Neural crest cell (in vitro differentiated cells): ENCODE data around the gene CFAP97D1. TPM values are rescaled to one million over a fixed set of nuclear protein-coding genes. Genes with fewer than 3 reads are reported as not detected.

Experiments
- DNase-seq: peaks from one replicate; pipeline ENCODE4 v3.0.0; 2021; ENCODE audit warnings: low read depth, mixed read lengths, low spot score
- H3K27ac Mint-ChIP-seq: one replicate; pipeline ENCODE4 v1.8.0; 2021; ENCODE audit warnings: mild to moderate bottlenecking, mixed read lengths; ENCODE audit not compliant: unreplicated experiment
- H3K27me3 Mint-ChIP-seq: 2 replicates; pipeline ENCODE4 v1.8.0; 2021; ENCODE audit warnings: low read depth, mild to moderate bottlenecking, mixed read lengths
- H3K36me3 Mint-ChIP-seq: 2 replicates; pipeline ENCODE4 v1.8.0; 2021; ENCODE audit warnings: low read depth, mild to moderate bottlenecking, mixed read lengths
- H3K4me1 Mint-ChIP-seq: 2 replicates; pipeline ENCODE4 v1.8.0; 2021; ENCODE audit warnings: mixed read lengths
- H3K4me3 Mint-ChIP-seq: one replicate; pipeline ENCODE4 v1.8.0; 2021; ENCODE audit warnings: mild to moderate bottlenecking, mixed read lengths
- H3K9me3 Mint-ChIP-seq: 2 replicates; pipeline ENCODE4 v1.8.0; 2021; ENCODE audit warnings: mixed read lengths
- CTCF ChIP-seq: fragments of 200-600 bp; sonication (generic); conservative IDR thresholded peaks from 2 replicates; pipeline ENCODE4 v1.5.0; 2021; ENCODE audit warnings: antibody characterized with exemption, mild to moderate bottlenecking
- total RNA-seq: library from RNA; stranded (reverse); gene quantifications from 2 replicates; pipeline ENCODE4 v1.2.1, GENCODE V29; 2021

CFAP97D1 gene
- total RNA-seq, 1 donor from 2014 or later = not detected

- Mint-ChIP-seq H3K4me3 (no peak overlapping the region), H3K36me3 (no peaks in the 10 kb centered on the region), H3K9me3 (no peaks in the 10 kb centered on the region), H3K27ac (no peak overlapping the region), H3K27me3 (peaks cover 5% of the 10 kb centered on the region), H3K4me1 (peaks cover 7% of the 10 kb centered on the region)
- DNase-seq = no peak
- TF ChIP-seq CTCF = no peak
Observed at GRCh38 chr17:43740541-43740940, 39.7 kb upstream of the CFAP97D1 start.

DNA sequence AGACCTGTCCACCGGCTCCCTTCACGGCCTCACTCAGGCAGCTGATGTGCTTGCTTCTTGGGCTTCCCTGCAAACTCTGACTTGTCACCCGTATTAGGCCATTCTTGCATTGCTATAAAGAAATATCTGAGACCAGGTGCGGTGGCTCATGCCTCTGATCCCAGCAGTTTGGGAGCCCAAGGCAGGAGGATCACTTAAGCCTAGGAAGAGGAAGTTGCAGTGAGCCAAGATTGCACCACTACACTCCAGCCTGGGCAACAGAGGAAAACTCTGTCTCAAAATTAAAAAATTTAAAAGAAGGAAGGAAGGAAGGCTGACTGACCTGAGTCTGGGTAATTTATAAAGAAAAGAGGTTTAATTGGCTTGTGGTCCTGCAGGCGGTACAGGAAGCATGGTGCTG lies 38.6 kb upstream of the CFAP97D1 start:
- Mint-ChIP-seq H3K27me3 (peaks cover 6% of the 10 kb centered on the region), H3K36me3 (no peaks in the 10 kb centered on the region), H3K4me3 (no peak overlapping the region), H3K27ac (no peak overlapping the region), H3K4me1 (peaks cover 9% of the 10 kb centered on the region), H3K9me3 (no peaks in the 10 kb centered on the region)
- no peak for DNase-seq
- no peak for TF ChIP-seq CTCF

DNA sequence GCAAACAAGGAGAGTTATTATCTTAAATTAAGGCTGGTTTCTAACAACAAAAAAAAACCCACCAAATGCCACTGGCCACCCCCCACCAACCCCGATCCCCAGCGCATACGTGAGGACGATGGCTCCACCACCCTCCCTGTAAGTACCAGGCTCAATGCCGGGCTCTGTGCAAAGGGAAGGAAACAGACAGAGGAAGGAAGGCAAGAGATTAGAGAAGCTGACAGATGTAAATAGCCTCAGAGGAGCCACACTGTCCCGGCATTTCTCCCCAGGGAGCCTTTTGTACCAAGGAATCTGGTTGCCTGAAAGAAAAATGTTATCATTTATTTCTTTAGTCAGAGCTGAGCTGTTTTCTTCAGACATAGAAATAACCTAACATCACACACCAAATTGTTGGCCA lies 34.7 kb upstream of the CFAP97D1 start:
- no peak for TF ChIP-seq CTCF
- Mint-ChIP-seq H3K4me3 (no peak overlapping the region), H3K27me3 (peaks cover 6% of the 10 kb centered on the region)

GRCh38 chr17:43750153-43750552 lies 30.1 kb upstream of the CFAP97D1 start:
- no peaks in the 10 kb centered on the region for H3K9me3 Mint-ChIP-seq

More for the DNA sequence above, 34.7 kb upstream of the CFAP97D1 start:
- Mint-ChIP-seq H3K9me3 (no peaks in the 10 kb centered on the region), H3K36me3 (no peaks in the 10 kb centered on the region), H3K4me1 (peaks cover 9% of the 10 kb centered on the region), H3K27ac (no peak overlapping the region)
- no peak for DNase-seq

GRCh38 chr17:43753493-43754129 lies 26.6 kb upstream of the CFAP97D1 start:
- no peak for TF ChIP-seq CTCF
- Mint-ChIP-seq H3K27me3 (peaks cover 5% of the 10 kb centered on the region), H3K4me1 (peaks cover 17% of the 10 kb centered on the region), H3K4me3 (no peak overlapping the region), H3K27ac (no peak overlapping the region), H3K9me3 (no peaks in the 10 kb centered on the region), H3K36me3 (no peaks in the 10 kb centered on the region)
- no peak for DNase-seq

More at GRCh38 chr17:43750153-43750552, 30.1 kb upstream of the CFAP97D1 start:
- no peak for TF ChIP-seq CTCF
- H3K27ac Mint-ChIP-seq = no peak overlapping the region
- H3K27me3 Mint-ChIP-seq = peaks cover 2% of the 10 kb centered on the region
- DNase-seq = no peak
- no peaks in the 10 kb centered on the region for H3K36me3 Mint-ChIP-seq
- no peak overlapping the region for H3K4me3 Mint-ChIP-seq
- H3K4me1 Mint-ChIP-seq = peaks cover 4% of the 10 kb centered on the region
